DND-41 (cell line): ENCODE measurements around the gene MYOZ1.

Experiments used
- ATAC-seq: fragments of 200-7000 bp; cut with Tn5 transposase; 3 replicates; pipeline ENCODE4 v1.9.1; 2021; ENCODE audit warnings: low read depth; ENCODE audit not compliant: insufficient read depth
- DNase-seq: peaks from one replicate; pipeline ENCODE4 v3.0.0-alpha.2; 2020
- H2AFZ ChIP-seq: 2 replicates; pipeline ENCODE4 v1.6.0; 2012; ENCODE audit warnings: low read depth, low read length
- H3K27ac ChIP-seq: 2 replicates; pipeline ENCODE4 v1.5.1; 2012; ENCODE audit warnings: low read length, inconsistent platforms
- H3K27me3 ChIP-seq: fragments of 200-600 bp; sonication (generic); 2 replicates; pipeline ENCODE4 v1.6.0; 2012; ENCODE audit warnings: low read length, mild to moderate bottlenecking, inconsistent platforms; ENCODE audit not compliant: insufficient read depth, poor library complexity
- H3K36me3 ChIP-seq: 2 replicates; pipeline ENCODE4 v1.5.1; 2012; ENCODE audit warnings: low read length, inconsistent platforms; ENCODE audit not compliant: insufficient read depth
- H3K4me1 ChIP-seq: 2 replicates; pipeline ENCODE4 v1.5.1; 2012; ENCODE audit warnings: mild to moderate bottlenecking, low read length; ENCODE audit not compliant: insufficient read depth
- H3K4me2 ChIP-seq: 2 replicates; pipeline ENCODE4 v1.6.0; 2012; ENCODE audit warnings: mild to moderate bottlenecking, moderate library complexity, low read length, inconsistent platforms; ENCODE audit not compliant: insufficient read depth
- H3K4me3 ChIP-seq, 2 experiments: fragments of 200-600 bp in 1 of 2; shearing (Covaris generic) in 1 of 2; 2 replicates each; pipeline ENCODE4 v1.5.1; 2012 to 2016; ENCODE audit warnings: inconsistent platforms in 2 of 2, low read length in 2 of 2, mild to moderate bottlenecking in 2 of 2, low read depth in 1 of 2, moderate library complexity in 1 of 2
- H3K79me2 ChIP-seq: 2 replicates; pipeline ENCODE4 v1.6.0; 2012; ENCODE audit warnings: low read length, inconsistent platforms; ENCODE audit not compliant: insufficient read depth
- H3K9ac ChIP-seq: 2 replicates; pipeline ENCODE4 v1.6.0; 2012; ENCODE audit warnings: low read depth, mild to moderate bottlenecking, inconsistent platforms, low read length, moderate library complexity
- H3K9me3 ChIP-seq: 2 replicates; pipeline ENCODE4 v1.5.1; 2012; ENCODE audit warnings: low read length, moderate library complexity, mild to moderate bottlenecking, inconsistent platforms; ENCODE audit not compliant: insufficient read depth, severe bottlenecking
- H4K20me1 ChIP-seq: 2 replicates; pipeline ENCODE4 v1.6.0; 2012; ENCODE audit warnings: low read length; ENCODE audit not compliant: insufficient read depth
- EZH2 ChIP-seq: IDR thresholded peaks from 3 replicates; pipeline ENCODE4 v1.6.1; 2012; ENCODE audit warnings: borderline replicate concordance, low read depth, mild to moderate bottlenecking, moderate library complexity, low read length, inconsistent platforms; ENCODE audit not compliant: severe bottlenecking
- TF ChIP-seq, protein P1 (sequence below): IDR thresholded peaks from 2 replicates; pipeline ENCODE4 v1.5.1; 2012; ENCODE audit warnings: borderline replicate concordance, low read length, moderate library complexity, mild to moderate bottlenecking; ENCODE audit not compliant: poor library complexity, severe bottlenecking; ENCODE audit errors: extremely low read depth

MYOZ1 gene

GRCh38 chr10:73650537-73651331 lies 9.5 kb upstream of the MYOZ1 start:
- Histone ChIP-seq H2AFZ (no peak overlapping the region), H3K4me2 (no peak overlapping the region), H3K27me3 (no peaks in the 10 kb centered on the region), H4K20me1 (no peaks in the 10 kb centered on the region), H3K9ac (no peak overlapping the region), H3K79me2 (no peaks in the 10 kb centered on the region), H3K9me3 (no peaks in the 10 kb centered on the region), H3K27ac (no peak overlapping the region), H3K4me1 (peaks cover 7% of the 10 kb centered on the region), H3K36me3 (no peaks in the 10 kb centered on the region), H3K4me3 (no peak overlapping the region)
- DNase-seq (no peak), ATAC-seq (no peak)
- TF ChIP-seq, protein P1, sequence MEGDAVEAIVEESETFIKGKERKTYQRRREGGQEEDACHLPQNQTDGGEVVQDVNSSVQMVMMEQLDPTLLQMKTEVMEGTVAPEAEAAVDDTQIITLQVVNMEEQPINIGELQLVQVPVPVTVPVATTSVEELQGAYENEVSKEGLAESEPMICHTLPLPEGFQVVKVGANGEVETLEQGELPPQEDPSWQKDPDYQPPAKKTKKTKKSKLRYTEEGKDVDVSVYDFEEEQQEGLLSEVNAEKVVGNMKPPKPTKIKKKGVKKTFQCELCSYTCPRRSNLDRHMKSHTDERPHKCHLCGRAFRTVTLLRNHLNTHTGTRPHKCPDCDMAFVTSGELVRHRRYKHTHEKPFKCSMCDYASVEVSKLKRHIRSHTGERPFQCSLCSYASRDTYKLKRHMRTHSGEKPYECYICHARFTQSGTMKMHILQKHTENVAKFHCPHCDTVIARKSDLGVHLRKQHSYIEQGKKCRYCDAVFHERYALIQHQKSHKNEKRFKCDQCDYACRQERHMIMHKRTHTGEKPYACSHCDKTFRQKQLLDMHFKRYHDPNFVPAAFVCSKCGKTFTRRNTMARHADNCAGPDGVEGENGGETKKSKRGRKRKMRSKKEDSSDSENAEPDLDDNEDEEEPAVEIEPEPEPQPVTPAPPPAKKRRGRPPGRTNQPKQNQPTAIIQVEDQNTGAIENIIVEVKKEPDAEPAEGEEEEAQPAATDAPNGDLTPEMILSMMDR: no peak
- no peak for TF ChIP-seq EZH2

GRCh38 chr10:73649876-73650536 lies 8.7 kb upstream of the MYOZ1 start:
- no peaks in the 10 kb centered on the region for H3K27me3 ChIP-seq
- TF ChIP-seq EZH2: no peak
- TF ChIP-seq, protein P1: no peak

GRCh38 chr10:73648975-73649829 lies 7.9 kb upstream of the MYOZ1 start:
- H3K9me3 ChIP-seq: no peaks in the 10 kb centered on the region
- ATAC-seq (no peak), DNase-seq (no peak)
- no peak overlapping the region for H3K9ac ChIP-seq
- H3K79me2 ChIP-seq: no peaks in the 10 kb centered on the region
- H2AFZ ChIP-seq: no peak overlapping the region
- no peak overlapping the region for H3K27ac ChIP-seq
- TF ChIP-seq, protein P1: no peak
- no peak for TF ChIP-seq EZH2
- no peaks in the 10 kb centered on the region for H3K36me3 ChIP-seq
- H3K4me1 ChIP-seq: no peaks in the 10 kb centered on the region
- no peak overlapping the region for H3K4me2 ChIP-seq
- no peaks in the 10 kb centered on the region for H3K27me3 ChIP-seq
- H3K4me3 ChIP-seq: no peak overlapping the region
- no peaks in the 10 kb centered on the region for H4K20me1 ChIP-seq

More at GRCh38 chr10:73649876-73650536, 8.7 kb upstream of the MYOZ1 start:
- Histone ChIP-seq H2AFZ (no peak overlapping the region), H3K36me3 (no peaks in the 10 kb centered on the region), H3K4me2 (no peak overlapping the region), H3K4me3 (no peak overlapping the region), H3K79me2 (no peaks in the 10 kb centered on the region), H3K4me1 (peaks cover under 1% of the 10 kb centered on the region), H3K9ac (no peak overlapping the region), H3K27ac (no peak overlapping the region), H3K9me3 (no peaks in the 10 kb centered on the region), H4K20me1 (no peaks in the 10 kb centered on the region)
- ATAC-seq (no peak), DNase-seq (no peak)
